ENCODE data around the gene ATP1A1. TPM values are rescaled to one million over a fixed set of nuclear protein-coding genes. Genes with fewer than 3 reads are reported as not detected.

The ATP1A1 gene
- total and polyA plus RNA-seq, 12 donors, result 73.6 to 624 (median 203) TPM

- TF ChIP-seq CTCF (IDR thresholded peaks at IDR 0.05), result no peak
- H3K27me3 ChIP-seq, result no peaks in the 10 kb centered on the region
- peaks cover 0 to 13% (median 0%) of the 10 kb centered on the region in 9 donors for H3K4me1 ChIP-seq
- DNase-seq (no peak), ATAC-seq (peak in 7 of 8 donors; percentile 18 to 55 (median 39))
- H3K4me3 ChIP-seq, result no peak overlapping the region
- H3K9me3 ChIP-seq, result no peaks in the 10 kb centered on the region
- WGBS, 2 donors, result 51 to 59% methylated on average over 5 of the region's 5 CpGs
- H3K36me3 ChIP-seq, result peaks cover 7 to 100% (median 94%) of the 10 kb centered on the region in 9 donors
- H3K27ac ChIP-seq, result peak overlapping the region in 5 of 10 donors; percentile 3 to 46 (median 24)
- intact Hi-C loops (cut with DNase I), result no loop called here
Observed at GRCh38 chr1:116397728-116398127, 24.7 kb downstream of the ATP1A1 start.

DNA sequence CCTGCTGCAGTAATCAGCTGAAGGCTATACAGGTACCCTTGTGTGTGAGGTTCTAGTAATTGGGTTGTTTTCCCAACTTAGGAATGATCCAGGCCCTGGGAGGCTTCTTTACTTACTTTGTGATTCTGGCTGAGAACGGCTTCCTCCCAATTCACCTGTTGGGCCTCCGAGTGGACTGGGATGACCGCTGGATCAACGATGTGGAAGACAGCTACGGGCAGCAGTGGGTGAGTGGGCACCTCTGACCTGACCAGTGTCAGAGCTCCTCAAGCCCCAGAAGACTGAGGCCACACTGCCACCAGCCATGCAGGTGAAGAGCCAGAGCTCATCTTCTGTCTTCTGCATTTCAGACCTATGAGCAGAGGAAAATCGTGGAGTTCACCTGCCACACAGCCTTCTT is 27.7 kb downstream of the ATP1A1 start:
- Histone ChIP-seq H3K27ac (peak overlapping the region in 1 of 10 donors; percentile 33), H3K27me3 (no peaks in the 10 kb centered on the region), H3K4me3 (no peak overlapping the region), H3K36me3 (peaks cover 14 to 100% (median 96%) of the 10 kb centered on the region in 9 donors), H3K9me3 (no peaks in the 10 kb centered on the region), H3K4me1 (peaks cover 0 to 32% (median 13%) of the 10 kb centered on the region in 9 donors)
- DNase-seq (no peak), ATAC-seq (no peak)
- intact Hi-C loops (cut with DNase I), result no loop called here
- WGBS, 2 donors, result 89 to 92% methylated on average over 6 of the region's 6 CpGs
- no peak for TF ChIP-seq CTCF (IDR thresholded peaks at IDR 0.05)

- Histone ChIP-seq H3K4me1 (peaks cover 0 to 39% (median 13%) of the 10 kb centered on the region in 9 donors), H3K9me3 (no peaks in the 10 kb centered on the region), H3K36me3 (peaks cover 12 to 100% (median 93%) of the 10 kb centered on the region in 9 donors), H3K4me3 (no peak overlapping the region), H3K27me3 (no peaks in the 10 kb centered on the region), H3K27ac (no peak overlapping the region)
- intact Hi-C loops (cut with DNase I), result no loop called here
- ATAC-seq (no peak), DNase-seq (no peak)
- no peak for TF ChIP-seq CTCF (IDR thresholded peaks at IDR 0.05)
- 96 to 97% methylated on average over 3 of the region's 3 CpGs for WGBS, 2 donors
Observed at GRCh38 chr1:116401646-116402176, 28.7 kb downstream of the ATP1A1 start.

GRCh38 chr1:116402333-116402732 is 29.3 kb downstream of the ATP1A1 start:
- Histone ChIP-seq H3K27ac (peak overlapping the region in 2 of 10 donors; percentile 11 to 43), H3K9me3 (no peaks in the 10 kb centered on the region), H3K4me1 (peaks cover 0 to 39% (median 13%) of the 10 kb centered on the region in 9 donors), H3K4me3 (no peak overlapping the region), H3K27me3 (no peaks in the 10 kb centered on the region), H3K36me3 (peaks cover 11 to 100% (median 87%) of the 10 kb centered on the region in 9 donors)
- 85 to 89% methylated on average over 3 of the region's 3 CpGs for WGBS, 2 donors
- TF ChIP-seq CTCF (IDR thresholded peaks at IDR 0.05), result no peak
- intact Hi-C loops (cut with DNase I), result no loop called here
- no peak for ATAC-seq
- DNase-seq, result no peak
